ENCODE data around the gene SCIN.

Gene SCIN

GRCh38 chr7:12539681-12540080, 30.8 kb upstream of the SCIN start:
- Histone ChIP-seq H3K9me3 (ENCODE audit: insufficient read depth, low read length, severe bottlenecking) (no peaks in the 10 kb centered on the region), H3K36me3 (ENCODE audit: insufficient read depth, low read length) (no peaks in the 10 kb centered on the region), H3K4me3 (ENCODE audit: low read depth in 1 of 2, low read length in 2 of 2) (no peak overlapping the region), H3K9ac (ENCODE audit: low read depth, low read length) (no peak overlapping the region), H3K27ac (ENCODE audit: low read length) (no peak overlapping the region), H3K27me3 (ENCODE audit: insufficient read depth, low read length, poor library complexity) (no peaks in the 10 kb centered on the region), H3K4me1 (ENCODE audit: insufficient read depth, low read length) (no peaks in the 10 kb centered on the region), H3K4me2 (ENCODE audit: insufficient read depth, low read length) (no peak overlapping the region), H4K20me1 (ENCODE audit: insufficient read depth, low read length) (no peaks in the 10 kb centered on the region), H2AFZ (ENCODE audit: low read depth, low read length) (no peak overlapping the region), H3K79me2 (ENCODE audit: insufficient read depth, low read length) (no peaks in the 10 kb centered on the region)
- ATAC-seq (ENCODE audit: insufficient read depth, low read depth) (no peak), DNase-seq (no peak)
- TF ChIP-seq EZH2 (IDR thresholded peaks at IDR 0.05; ENCODE audit: borderline replicate concordance, low read depth, low read length, severe bottlenecking) = no peak
- TF ChIP-seq CTCF (IDR thresholded peaks at IDR 0.05; ENCODE audit: borderline replicate concordance, extremely low read depth, low read length, poor library complexity, severe bottlenecking) = no peak

- H3K9me3 ChIP-seq (ENCODE audit: insufficient read depth, low read length, severe bottlenecking) = no peaks in the 10 kb centered on the region
- no peak overlapping the region for H3K9ac ChIP-seq (ENCODE audit: low read depth, low read length)
- no peak for DNase-seq
- H2AFZ ChIP-seq (ENCODE audit: low read depth, low read length) = no peak overlapping the region
- H3K4me2 ChIP-seq (ENCODE audit: insufficient read depth, low read length) = no peak overlapping the region
- H3K36me3 ChIP-seq (ENCODE audit: insufficient read depth, low read length) = no peaks in the 10 kb centered on the region
- no peak for TF ChIP-seq EZH2 (IDR thresholded peaks at IDR 0.05; ENCODE audit: borderline replicate concordance, low read depth, low read length, severe bottlenecking)
- TF ChIP-seq CTCF (IDR thresholded peaks at IDR 0.05; ENCODE audit: borderline replicate concordance, extremely low read depth, low read length, poor library complexity, severe bottlenecking) = no peak
- no peak overlapping the region for H3K4me3 ChIP-seq (ENCODE audit: low read depth in 1 of 2, low read length in 2 of 2)
- no peaks in the 10 kb centered on the region for H3K4me1 ChIP-seq (ENCODE audit: insufficient read depth, low read length)
- no peaks in the 10 kb centered on the region for H4K20me1 ChIP-seq (ENCODE audit: insufficient read depth, low read length)
- no peaks in the 10 kb centered on the region for H3K79me2 ChIP-seq (ENCODE audit: insufficient read depth, low read length)
- no peak overlapping the region for H3K27ac ChIP-seq (ENCODE audit: low read length)
- ATAC-seq (ENCODE audit: insufficient read depth, low read depth) = no peak
- no peaks in the 10 kb centered on the region for H3K27me3 ChIP-seq (ENCODE audit: insufficient read depth, low read length, poor library complexity)
Observed at GRCh38 chr7:12540850-12541249, 29.7 kb upstream of the SCIN start.

- Histone ChIP-seq H4K20me1 (ENCODE audit: insufficient read depth, low read length) (no peaks in the 10 kb centered on the region), H3K9me3 (ENCODE audit: insufficient read depth, low read length, severe bottlenecking) (no peaks in the 10 kb centered on the region), H3K4me3 (ENCODE audit: low read depth in 1 of 2, low read length in 2 of 2) (no peak overlapping the region), H3K79me2 (ENCODE audit: insufficient read depth, low read length) (no peaks in the 10 kb centered on the region), H3K27ac (ENCODE audit: low read length) (no peak overlapping the region), H3K9ac (ENCODE audit: low read depth, low read length) (no peak overlapping the region), H3K27me3 (ENCODE audit: insufficient read depth, low read length, poor library complexity) (no peaks in the 10 kb centered on the region), H2AFZ (ENCODE audit: low read depth, low read length) (no peak overlapping the region), H3K4me2 (ENCODE audit: insufficient read depth, low read length) (no peak overlapping the region), H3K36me3 (ENCODE audit: insufficient read depth, low read length) (no peaks in the 10 kb centered on the region), H3K4me1 (ENCODE audit: insufficient read depth, low read length) (no peaks in the 10 kb centered on the region)
- no peak for DNase-seq
- ATAC-seq (ENCODE audit: insufficient read depth, low read depth) = no peak
- TF ChIP-seq CTCF (IDR thresholded peaks at IDR 0.05; ENCODE audit: borderline replicate concordance, extremely low read depth, low read length, poor library complexity, severe bottlenecking) (no peak), EZH2 (IDR thresholded peaks at IDR 0.05; ENCODE audit: borderline replicate concordance, low read depth, low read length, severe bottlenecking) (no peak)
Observed at GRCh38 chr7:12543586-12543985, 26.9 kb upstream of the SCIN start.

- Histone ChIP-seq H3K4me2 (ENCODE audit: insufficient read depth, low read length) (no peak overlapping the region), H2AFZ (ENCODE audit: low read depth, low read length) (no peak overlapping the region; the same call in 1 of the 2 replicates), H3K27ac (ENCODE audit: low read length) (no peak overlapping the region), H3K9ac (ENCODE audit: low read depth, low read length) (no peak overlapping the region), H4K20me1 (ENCODE audit: insufficient read depth, low read length) (no peaks in the 10 kb centered on the region), H3K4me1 (ENCODE audit: insufficient read depth, low read length) (no peaks in the 10 kb centered on the region), H3K9me3 (ENCODE audit: insufficient read depth, low read length, severe bottlenecking) (no peaks in the 10 kb centered on the region), H3K4me3 (ENCODE audit: low read depth in 1 of 2, low read length in 2 of 2) (no peak overlapping the region), H3K27me3 (ENCODE audit: insufficient read depth, low read length, poor library complexity) (no peaks in the 10 kb centered on the region), H3K36me3 (ENCODE audit: insufficient read depth, low read length) (no peaks in the 10 kb centered on the region), H3K79me2 (ENCODE audit: insufficient read depth, low read length) (no peaks in the 10 kb centered on the region)
- TF ChIP-seq EZH2 (IDR thresholded peaks at IDR 0.05; ENCODE audit: borderline replicate concordance, low read depth, low read length, severe bottlenecking) (no peak), CTCF (IDR thresholded peaks at IDR 0.05; ENCODE audit: borderline replicate concordance, extremely low read depth, low read length, poor library complexity, severe bottlenecking) (no peak)
- DNase-seq = no peak
- no peak for ATAC-seq (ENCODE audit: insufficient read depth, low read depth)
Observed at GRCh38 chr7:12549106-12549505, 21.4 kb upstream of the SCIN start.

Data from DND-41 (cell line).